Measurements from ENCODE around the gene GINS2.
A peak's percentile ranks its signal among the peaks of the same experiment; 100 is the strongest.

The GINS2 gene

DNA sequence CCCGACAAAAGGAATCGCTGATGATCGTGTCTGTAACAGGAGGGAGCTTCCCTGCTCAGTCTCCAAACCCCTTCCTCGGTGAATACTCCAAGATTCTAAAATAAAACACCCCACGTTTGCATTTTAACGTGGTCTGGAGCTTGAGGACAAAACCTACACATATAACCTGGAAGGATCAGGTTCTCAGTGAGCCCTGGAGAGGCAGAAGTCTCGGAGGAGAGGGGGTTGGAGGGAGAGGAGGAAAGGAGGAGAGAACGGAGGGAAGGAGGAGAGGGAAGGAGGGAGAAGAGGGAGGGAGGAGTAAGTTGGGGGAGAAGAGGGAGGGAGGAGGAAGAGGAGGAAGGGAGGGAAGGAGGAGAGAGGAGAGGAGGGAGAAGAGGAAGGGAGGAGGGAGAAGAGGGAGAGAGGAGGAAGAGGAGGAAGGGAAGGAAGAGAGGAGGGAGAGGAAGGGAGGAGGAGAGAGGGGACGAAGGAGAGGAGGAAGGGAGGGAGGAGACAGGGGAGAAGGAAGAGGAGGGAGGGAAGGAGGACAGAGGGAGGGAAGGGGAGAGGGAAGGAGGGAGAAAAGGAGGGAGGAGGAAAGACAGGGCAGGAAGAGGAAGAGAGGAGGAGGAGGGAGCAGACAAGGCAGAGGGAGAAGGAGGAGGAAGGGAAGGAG is 27.4 kb upstream of the GINS2 start:
- DNase-seq: no peak

DNA sequence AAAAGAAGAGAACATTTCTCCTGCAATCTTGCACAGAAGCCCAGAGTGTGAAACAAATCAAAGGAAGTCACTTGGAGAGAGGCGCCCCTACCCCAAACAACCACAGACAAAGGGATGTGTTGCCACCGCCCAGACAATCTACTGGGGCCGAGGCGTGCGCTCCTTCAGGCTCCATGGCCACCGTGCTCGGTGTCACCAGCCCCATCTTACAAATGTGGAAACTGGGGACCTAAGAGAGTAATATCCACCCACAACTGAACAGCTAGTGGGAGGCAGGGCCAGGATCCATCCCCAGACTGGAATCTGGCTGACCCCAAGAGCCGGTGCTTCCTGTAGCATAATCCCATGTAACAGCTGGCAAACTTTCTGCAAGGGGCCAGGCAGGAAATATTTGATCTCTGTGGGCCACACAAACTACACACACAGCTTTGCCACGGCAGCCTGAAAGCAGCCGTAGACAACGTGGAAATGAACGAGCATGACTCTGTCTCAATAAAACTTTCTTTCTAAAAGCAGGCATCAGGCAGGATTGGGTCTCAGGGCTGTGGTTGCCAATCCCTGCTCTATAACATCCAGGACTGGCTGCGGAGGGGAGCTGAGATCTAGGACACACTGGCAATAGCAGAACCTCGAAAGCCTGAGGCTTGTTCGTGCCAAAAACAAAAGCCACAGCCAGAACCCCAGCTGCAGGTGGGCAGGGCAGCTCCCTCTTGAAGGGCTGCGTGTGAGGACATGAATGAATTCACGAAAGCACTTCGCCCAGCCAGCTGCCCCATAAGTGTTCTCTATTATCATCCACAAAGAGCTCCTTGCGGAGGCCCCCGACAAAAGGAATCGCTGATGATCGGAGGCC is 26.6 kb upstream of the GINS2 start:
- DNase-seq: no peak

- DNase-seq: no peak
These were observed 24.0 kb upstream of the GINS2 start for GRCh38 chr16:85712801-85713200.

DNA sequence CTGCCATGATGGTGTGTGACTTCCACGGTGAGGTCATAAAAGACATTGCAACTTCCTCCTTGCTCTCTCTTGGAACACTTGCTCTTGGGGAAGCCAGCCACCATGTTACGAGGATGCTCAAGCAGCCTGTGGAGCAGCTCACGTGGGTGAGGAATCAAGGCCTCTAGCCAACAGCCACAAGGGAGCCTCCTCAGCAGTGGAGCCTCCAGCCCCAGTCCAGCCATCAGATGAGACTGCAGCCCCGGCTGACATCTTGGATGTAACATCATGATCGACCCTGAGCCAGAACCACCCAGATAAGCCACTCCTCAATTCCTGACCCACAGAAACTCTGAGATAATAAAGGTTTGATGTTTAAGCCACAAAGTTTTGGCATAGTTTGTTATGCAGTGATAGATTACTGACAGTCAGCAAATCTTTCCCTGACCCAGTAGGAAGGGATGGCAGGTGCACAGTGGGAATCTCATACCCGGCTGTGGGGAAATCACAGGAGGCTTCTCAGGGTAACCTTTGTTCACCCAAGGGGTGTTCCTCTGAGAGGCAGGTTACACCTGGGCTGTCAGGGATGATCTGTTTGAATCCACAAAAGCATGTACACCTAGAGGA is 23.3 kb upstream of the GINS2 start:
- no peak for DNase-seq

DNA sequence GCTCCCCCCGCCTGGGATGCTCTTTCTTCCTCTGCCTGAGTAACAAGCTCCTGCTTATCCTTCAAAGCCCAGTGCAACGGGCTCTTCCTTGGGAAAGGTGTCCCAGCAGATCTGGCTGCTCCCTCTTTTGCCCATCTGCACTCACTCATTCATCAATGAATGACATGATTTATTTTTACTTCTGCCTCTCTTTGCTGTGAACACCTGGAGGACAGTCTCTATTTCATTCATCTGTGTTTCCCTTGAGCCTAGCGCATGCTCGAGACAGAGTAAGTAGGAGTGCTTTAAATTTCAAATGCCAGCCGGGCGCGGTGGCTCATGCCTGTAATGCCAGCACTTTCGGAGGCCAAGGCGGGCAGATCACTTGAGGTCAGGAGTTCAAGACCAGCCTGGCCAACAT is 22.0 kb upstream of the GINS2 start:
- DNase-seq: no peak

DNA sequence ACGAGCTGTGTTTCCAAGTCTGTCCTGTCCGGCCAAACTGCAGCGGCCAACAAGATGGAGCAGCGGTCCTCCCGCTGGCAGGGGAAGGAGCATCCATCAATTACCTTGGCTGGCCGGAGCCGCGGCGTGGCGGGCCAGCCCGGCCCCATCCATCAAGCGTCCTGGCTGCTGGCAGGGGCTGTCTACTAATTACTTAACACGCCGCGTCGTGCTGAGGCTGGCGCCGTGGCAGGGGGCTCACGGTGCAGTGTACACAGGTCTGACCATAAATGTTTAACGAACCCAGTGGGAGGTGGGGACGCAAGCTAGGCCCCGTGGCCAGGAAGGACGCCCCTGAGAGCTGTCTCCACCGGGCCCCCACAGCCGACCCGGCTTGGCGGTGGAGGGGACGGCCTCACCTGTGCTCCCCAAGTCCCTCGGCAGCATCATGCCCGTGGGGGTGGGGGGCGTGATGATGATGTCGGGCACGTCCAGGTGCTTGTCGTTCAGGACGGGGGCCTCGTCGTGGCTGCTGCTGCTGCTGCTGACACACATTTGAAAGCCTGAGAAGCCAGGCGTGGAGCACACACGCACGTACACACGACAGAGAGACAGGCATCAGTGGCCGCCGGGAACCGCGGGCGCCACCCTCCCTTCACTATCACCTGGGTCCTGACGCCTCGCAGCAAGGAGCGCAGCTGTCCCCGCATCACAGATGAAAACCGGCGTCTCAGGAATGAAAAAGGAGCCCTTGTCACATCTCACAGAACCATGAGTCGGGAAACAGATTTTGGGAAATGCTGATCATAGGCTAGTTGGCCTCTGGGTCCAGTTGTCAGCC is 21.2 kb upstream of the GINS2 start:
- no peak for DNase-seq

GRCh38 chr16:85708338-85708737 is 19.6 kb upstream of the GINS2 start:
- no peak for DNase-seq

DNA sequence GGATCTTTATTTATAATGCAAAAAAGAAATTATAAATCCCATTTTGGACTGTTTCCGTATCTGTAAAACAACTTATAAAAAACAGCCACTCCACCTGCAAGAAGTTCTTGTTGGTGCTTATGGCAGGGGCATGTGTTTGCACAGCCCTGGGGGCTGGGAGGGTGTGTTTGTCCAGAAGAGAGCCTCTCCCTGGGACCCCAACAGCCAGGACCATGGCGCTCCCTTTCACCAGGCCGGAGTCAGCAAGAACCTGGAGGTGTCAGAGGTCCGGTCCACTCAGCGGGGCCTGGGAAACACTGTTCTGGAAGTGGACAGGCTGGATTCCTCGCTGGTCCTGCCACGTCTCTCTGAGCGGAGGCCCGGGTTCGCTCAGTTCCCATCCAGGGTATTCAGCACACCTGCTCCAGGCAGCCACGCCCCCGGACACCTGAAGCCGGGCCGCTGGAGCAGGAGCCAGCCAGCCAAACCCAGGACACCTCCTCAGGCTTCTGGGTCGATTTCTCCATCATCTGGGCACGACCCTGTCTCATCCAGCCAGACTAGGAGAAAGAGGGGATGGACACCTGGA is 18.9 kb upstream of the GINS2 start:
- DNase-seq: no peak

DNA sequence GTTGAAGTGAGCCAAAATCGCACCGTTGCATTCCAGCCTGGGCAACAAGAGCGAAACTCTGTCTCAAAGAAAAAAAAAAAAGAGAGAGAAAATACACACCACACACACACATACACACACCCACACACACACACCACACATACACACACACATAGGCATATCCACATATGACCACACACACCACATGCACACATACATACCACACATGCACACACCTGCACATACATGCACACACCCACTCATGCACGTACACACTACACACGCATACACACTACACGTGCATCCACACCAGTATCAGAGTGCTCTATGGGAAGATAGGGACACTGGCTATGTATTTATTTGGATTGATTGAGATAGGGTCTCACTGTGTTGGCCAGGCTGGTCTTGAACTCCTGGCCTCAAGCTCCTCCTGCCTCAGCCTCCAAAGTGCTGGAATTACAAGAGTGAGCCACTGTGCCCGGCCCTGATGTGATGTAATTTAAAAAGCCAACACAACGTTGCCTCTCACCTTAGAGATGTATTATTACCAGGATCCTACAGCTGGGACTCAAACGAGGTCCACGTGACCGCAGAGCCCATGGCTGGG is 17.8 kb upstream of the GINS2 start:
- no peak for DNase-seq

DNA sequence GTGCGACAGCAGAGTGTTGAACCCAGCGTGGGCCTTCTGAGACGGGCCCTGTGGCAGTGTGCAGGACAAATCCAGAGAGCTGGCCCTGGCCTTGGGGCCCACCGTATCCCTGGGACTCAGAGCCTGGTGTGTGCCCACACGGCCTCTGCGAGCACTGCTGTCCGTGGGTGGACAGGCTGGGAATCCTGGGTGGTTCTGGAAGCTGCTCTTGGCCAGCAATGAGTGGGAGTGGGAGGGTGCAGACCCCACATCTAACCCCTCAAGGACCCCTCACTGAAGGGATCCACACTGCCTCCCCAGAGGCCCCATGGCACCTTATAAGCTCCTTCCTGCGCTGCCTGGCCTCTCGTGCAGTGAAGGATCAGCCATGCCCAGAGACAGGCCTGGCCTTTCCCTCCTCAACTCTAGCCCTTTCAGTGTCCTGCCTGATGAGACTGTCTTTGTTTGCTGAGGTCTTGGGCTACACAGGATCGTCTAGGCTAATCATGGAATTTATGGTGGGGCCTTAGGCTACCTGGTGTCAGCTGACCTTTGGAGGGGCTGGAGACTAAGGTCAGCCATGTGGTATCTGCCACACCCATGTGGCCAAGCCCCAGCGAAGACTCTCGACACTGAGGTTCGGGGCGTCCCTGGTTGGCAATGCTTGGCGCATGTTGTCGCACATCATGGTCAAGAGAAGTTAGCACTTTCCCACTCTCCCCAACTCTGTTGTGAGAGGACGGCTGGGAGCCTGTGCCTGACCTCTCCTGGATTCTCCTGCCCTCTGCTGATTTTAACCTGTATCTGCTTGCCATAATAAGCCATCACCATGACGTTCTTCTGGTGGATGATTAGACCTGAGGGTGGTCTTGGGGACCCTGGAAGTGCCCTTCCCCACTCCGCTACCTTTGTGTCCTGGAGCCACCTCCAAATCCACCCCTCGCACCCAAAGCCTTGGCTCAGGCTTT is 16.4 kb upstream of the GINS2 start:
- no peak for DNase-seq

- no peak for DNase-seq
These were observed 15.3 kb upstream of the GINS2 start for GRCh38 chr16:85704011-85704410.

DNA sequence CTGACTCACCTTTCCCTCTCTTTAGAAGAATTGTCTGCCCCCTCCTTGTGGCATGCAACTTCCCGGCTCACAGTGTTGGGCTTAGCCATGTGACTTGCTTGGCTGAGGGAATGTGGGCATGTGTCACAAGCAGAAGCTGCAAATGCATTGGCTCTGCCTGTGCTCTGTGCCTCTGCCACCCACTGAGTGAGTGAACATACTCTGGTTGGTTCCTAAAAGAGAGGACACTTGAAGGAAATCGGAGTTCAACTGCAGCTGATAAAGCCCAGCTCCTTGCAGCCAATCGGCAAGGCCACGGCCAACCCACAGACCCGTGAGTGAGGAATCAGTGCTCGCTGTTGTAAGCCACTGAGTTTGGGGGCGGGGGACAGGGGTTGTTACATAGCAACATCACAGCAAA is 10.9 kb upstream of the GINS2 start:
- DNase-seq: peak; percentile 6

GRCh38 chr16:85698935-85699558 is 10.3 kb upstream of the GINS2 start:
- DNase-seq: no peak

DNA sequence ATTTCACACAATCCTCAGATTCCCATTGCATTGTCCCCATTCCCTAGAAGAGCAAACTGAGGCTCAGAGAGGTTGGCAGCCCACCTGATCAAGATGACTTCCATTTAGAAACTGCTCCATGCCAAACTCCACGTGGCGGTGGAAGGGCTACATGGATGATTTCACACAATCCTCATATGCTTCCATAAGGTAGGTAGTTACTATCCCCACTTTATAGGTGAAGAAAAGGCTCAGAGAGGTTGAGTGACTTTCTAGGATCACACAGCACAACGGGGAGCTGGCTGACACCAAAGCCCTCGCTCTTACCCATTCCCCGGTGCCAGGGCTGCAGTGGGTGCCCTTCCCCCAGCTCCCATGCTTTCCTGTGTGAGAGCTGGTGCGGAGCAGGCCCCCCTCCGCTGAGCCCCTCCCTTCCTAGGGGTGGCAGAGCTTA is 9.7 kb upstream of the GINS2 start:
- no peak for DNase-seq

- no peak for DNase-seq
These were observed 8.7 kb upstream of the GINS2 start for GRCh38 chr16:85697431-85697830.

DNA sequence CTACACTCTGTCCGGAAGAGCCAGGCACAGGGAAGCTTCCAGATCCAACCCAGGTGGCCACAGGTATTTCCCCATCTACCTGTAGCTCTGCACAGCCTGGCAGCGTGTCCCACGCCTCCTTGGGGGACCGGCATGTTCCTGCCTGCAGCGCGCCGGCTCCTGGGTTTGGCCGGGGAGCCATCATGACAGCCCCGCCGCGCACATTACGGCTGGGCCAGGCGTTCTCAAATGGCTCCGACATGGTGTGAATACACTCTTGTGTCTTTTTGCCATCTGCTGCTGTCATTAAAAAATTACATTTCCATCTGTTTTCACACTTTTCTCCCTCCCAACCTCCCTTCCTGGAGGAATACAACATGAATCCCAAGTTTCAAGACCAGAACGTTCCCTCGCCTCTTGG is 8.0 kb upstream of the GINS2 start:
- DNase-seq: no peak

DNA sequence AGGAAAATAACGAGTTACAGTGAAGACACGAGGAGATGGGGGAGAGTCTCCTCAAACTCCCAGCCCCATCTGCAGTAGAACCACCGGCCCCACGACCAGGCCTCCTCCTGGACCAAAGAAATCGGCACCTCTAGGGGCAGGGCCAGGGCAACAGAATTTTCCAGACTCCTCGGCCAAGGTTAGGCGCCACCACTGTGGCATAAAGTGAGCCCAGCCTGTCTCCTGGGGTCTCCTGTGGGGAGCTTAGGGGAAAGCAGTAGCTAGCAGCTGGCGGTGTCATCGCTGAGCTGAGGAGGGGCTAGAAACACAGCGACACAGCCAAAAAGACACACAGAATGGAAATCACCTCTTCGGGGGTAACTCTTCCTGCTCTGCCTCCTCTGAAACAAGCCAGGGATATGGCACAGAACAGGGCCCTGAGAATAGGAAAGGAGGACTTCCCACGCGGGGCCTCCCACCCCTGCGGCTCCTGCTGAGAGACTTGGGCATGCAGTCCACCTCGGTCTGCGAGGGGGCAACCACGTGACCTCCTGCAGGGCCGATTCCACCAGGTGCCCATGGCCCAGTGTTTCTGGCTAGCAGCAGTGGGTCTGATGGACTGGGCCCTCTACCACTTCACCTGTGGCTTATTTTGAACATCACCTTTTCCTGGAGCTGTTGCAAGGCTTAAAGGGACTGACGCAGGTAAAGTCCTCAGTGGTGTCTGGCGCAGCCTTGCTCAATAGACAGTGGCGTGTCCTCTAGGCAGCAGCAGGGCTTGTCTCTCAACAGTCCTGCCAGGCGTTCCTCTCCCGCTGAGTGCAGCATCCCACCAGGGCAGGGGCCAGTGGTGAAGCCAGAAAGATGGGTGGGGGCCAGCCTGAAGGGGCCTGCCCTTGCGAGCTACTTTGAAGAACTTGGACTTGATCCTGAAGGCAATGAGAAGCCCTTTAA is 6.7 kb upstream of the GINS2 start:
- DNase-seq: no peak

GRCh38 chr16:85690469-85691064 is 1.8 kb upstream of the GINS2 start:
- no peak for DNase-seq

GRCh38 chr16:85689950-85690320 is 1.2 kb upstream of the GINS2 start:
- no peak for DNase-seq
